Activated CD4-positive, CD25-positive, alpha-beta regulatory T cell treated with anti-CD3 and anti-CD28 coated beads, Interleukin-2, amount 50 U/mL, for 24 hours (primary cell): ENCODE data around the gene IFNA16.
A peak's percentile ranks its signal among the peaks of the same experiment; 100 is the strongest.
"Not testable (repeated sequence)": the region's sequence is repeated elsewhere in the genome, so short reads cannot be mapped to it uniquely, and the experiment has no call there.

ENCODE experiments used
- ATAC-seq, 2 donors: fragments of 150-1000 bp; cut with Tn5 transposase; one replicate each; pipeline ENCODE4 v1.10.0; 2021; ENCODE audit warnings: mild to moderate bottlenecking in 1 of 2, moderate library complexity in 1 of 2

Gene IFNA16

GRCh38 chr9:21217211-21217610, at the start of gene IFNA16:
TSS of gene IFNA16 (minus strand) at chr9:21217311. CDS start at chr9:21217305, 6 bp downstream.
- not testable (repeated sequence) for ATAC-seq

GRCh38 chr9:21265421-21266189, 48.5 kb upstream of the IFNA16 start:
- no peak for ATAC-seq

GRCh38 chr9:21255538-21256212, 38.6 kb upstream of the IFNA16 start:
- ATAC-seq, result no peak

GRCh38 chr9:21252721-21253547, 35.8 kb upstream of the IFNA16 start:
- no peak for ATAC-seq

- ATAC-seq, result no peak
Measured at GRCh38 chr9:21251638-21252037, 34.5 kb upstream of the IFNA16 start.

GRCh38 chr9:21251190-21251589, 34.1 kb upstream of the IFNA16 start:
- no peak for ATAC-seq

GRCh38 chr9:21244836-21245235, 27.7 kb upstream of the IFNA16 start:
- ATAC-seq, result no peak

GRCh38 chr9:21239911-21240310, 22.8 kb upstream of the IFNA16 start, which contains the start of gene IFNA14:
TSS of gene IFNA14 (minus strand) at chr9:21240005. CDS start at chr9:21239935, 70 bp downstream.
- no peak for ATAC-seq

GRCh38 chr9:21236360-21236714, 19.2 kb upstream of the IFNA16 start:
- not testable (repeated sequence) for ATAC-seq

GRCh38 chr9:21235468-21236359, 18.6 kb upstream of the IFNA16 start:
- ATAC-seq, result peak; percentile 36 to 48

GRCh38 chr9:21234153-21234687, 17.1 kb upstream of the IFNA16 start:
- ATAC-seq, result no peak

GRCh38 chr9:21233258-21233657, 16.1 kb upstream of the IFNA16 start:
- ATAC-seq, result no peak

GRCh38 chr9:21228122-21228521, 11.0 kb upstream of the IFNA16 start, which contains the start of gene IFNA17:
TSS of gene IFNA17 (minus strand) at chr9:21228222. CDS start at chr9:21228173, 49 bp downstream.
- no peak for ATAC-seq

- ATAC-seq, result not testable (repeated sequence)
Measured at GRCh38 chr9:21213411-21214326, 3.4 kb downstream of the IFNA16 start.

- ATAC-seq, result not testable (repeated sequence)
Measured at GRCh38 chr9:21212160-21212559, 5.0 kb downstream of the IFNA16 start.

GRCh38 chr9:21210782-21211181, 6.3 kb downstream of the IFNA16 start:
- not testable (repeated sequence) for ATAC-seq

GRCh38 chr9:21210311-21210710, 6.8 kb downstream of the IFNA16 start:
- ATAC-seq, result no peak

GRCh38 chr9:21207043-21207442, 10.1 kb downstream of the IFNA16 start, which contains the start of gene IFNA10:
TSS of gene IFNA10 (minus strand) at chr9:21207143. CDS start at chr9:21207097, 46 bp downstream.
- ATAC-seq, result not testable (repeated sequence)

GRCh38 chr9:21205204-21205603, 11.9 kb downstream of the IFNA16 start:
- no peak for ATAC-seq

GRCh38 chr9:21202105-21202504, 15.0 kb downstream of the IFNA16 start, which contains the start of gene IFNA7:
TSS of gene IFNA7 (minus strand) at chr9:21202205. CDS start at chr9:21202165, 40 bp downstream.
- ATAC-seq, result not testable (repeated sequence)
